ENCODE measurements around the gene AKAP8. TPM values are rescaled to one million over a fixed set of nuclear protein-coding genes. Genes with fewer than 3 reads are reported as not detected.
"Not testable (repeated sequence)": the region's sequence is repeated elsewhere in the genome, so short reads cannot be mapped to it uniquely, and the experiment has no call there.

AKAP8 gene
- total RNA-seq, 4 donors from 2014 or later = 28.8 to 53.1 (median 34.8) TPM

DNA sequence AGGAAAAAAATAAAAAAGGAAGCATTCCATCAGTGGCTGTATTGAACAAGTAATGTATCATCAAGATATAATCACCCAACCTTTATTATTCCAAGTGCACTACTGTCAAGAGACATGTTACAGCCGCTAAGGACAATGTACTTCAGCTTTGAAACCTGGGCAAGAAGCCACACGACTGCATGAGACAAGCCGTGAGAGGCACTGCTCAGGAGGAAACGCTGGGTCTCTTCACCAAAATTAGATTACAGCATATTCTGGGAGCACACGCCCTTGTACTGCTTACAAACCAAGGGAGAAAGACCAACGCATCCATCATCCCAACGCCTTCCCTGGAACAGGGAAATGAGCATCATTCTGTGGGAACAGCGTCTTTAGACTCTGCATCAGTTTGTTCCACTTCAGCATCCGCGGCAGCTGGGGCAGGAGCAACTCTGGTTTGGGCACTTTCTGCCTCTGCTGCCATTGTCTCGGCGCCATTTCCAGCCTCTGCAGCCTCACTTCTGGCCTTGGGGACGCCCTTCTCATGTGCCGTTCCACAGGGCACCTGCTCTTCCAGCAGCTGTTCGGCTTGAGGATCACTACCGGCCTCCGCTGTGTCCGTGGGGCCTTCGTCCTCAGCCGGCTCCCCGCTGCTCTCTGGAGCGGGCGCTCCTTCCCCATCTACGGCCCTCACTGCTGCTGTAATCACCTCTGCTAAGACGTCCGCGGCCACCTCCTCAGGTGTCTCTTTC lies 24.9 kb downstream of the AKAP8 start:
- DNase-seq (ENCODE audit: low spot score in 2 of 2) = no peak
- intact Hi-C loops (cut with DNase I; ENCODE audit: low total_unique reads) = no loop called here
- no peak for TF ChIP-seq POLR2A (IDR thresholded peaks at IDR 0.05)
- TF ChIP-seq, protein P1, sequence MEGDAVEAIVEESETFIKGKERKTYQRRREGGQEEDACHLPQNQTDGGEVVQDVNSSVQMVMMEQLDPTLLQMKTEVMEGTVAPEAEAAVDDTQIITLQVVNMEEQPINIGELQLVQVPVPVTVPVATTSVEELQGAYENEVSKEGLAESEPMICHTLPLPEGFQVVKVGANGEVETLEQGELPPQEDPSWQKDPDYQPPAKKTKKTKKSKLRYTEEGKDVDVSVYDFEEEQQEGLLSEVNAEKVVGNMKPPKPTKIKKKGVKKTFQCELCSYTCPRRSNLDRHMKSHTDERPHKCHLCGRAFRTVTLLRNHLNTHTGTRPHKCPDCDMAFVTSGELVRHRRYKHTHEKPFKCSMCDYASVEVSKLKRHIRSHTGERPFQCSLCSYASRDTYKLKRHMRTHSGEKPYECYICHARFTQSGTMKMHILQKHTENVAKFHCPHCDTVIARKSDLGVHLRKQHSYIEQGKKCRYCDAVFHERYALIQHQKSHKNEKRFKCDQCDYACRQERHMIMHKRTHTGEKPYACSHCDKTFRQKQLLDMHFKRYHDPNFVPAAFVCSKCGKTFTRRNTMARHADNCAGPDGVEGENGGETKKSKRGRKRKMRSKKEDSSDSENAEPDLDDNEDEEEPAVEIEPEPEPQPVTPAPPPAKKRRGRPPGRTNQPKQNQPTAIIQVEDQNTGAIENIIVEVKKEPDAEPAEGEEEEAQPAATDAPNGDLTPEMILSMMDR (IDR thresholded peaks at IDR 0.05) = no peak
- no peak overlapping the region for H3K4me3 ChIP-seq (ENCODE audit: low read depth, poor library complexity, severe bottlenecking)
- WGBS, 2 donors = 80% methylated on average over 27 of the region's 27 CpGs

DNA sequence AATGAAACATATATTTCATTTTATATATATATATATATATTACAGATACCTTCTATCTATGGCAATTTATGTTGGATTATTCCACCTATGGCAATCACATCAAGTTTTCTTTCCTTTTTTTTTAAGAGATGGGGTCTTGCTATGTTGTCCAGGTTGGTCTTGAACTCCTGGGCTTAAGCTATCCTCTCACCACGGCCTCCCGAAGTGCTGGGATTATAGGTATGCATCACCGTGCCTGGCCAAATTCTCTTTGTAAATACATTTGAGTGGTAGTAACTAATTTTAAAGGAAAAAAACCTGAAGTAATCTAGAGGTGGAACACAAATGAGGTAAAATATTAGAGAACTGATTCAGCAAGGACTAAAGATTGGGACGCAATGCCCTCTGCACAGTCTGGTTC lies 25.7 kb downstream of the AKAP8 start:
- intact Hi-C loops (cut with DNase I; ENCODE audit: low total_unique reads) = no loop called here
- no peak for DNase-seq (ENCODE audit: low spot score in 2 of 2)
- no peak overlapping the region for H3K4me3 ChIP-seq (ENCODE audit: low read depth, poor library complexity, severe bottlenecking)
- no peak for TF ChIP-seq POLR2A (IDR thresholded peaks at IDR 0.05)
- TF ChIP-seq, protein P1 (IDR thresholded peaks at IDR 0.05) = no peak
- WGBS, 2 donors = 72 to 82% methylated on average over 4 of the region's 4 CpGs

DNA sequence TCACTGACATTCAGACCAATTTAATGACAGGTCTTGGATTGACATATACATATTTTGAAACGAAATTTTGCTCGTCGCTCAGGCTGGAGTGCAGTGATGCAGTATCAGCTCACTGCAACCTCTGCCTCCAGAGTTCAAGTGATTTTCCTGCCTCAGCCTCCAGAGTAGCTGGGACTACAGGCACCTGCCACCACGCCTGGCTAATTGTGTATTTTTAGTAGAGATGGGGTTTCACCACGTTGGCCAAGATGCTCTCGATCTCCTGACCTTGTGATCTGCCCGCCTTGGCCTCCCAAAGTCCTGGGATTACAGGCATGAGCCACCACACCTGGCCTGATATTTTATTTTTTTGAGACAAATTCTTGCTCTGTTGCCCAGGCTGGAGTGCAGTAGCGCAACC lies 27.1 kb downstream of the AKAP8 start:
- not testable (repeated sequence) for DNase-seq (ENCODE audit: low spot score in 2 of 2)
- 86 to 89% methylated on average over 8 of the region's 8 CpGs for WGBS, 2 donors

DNA sequence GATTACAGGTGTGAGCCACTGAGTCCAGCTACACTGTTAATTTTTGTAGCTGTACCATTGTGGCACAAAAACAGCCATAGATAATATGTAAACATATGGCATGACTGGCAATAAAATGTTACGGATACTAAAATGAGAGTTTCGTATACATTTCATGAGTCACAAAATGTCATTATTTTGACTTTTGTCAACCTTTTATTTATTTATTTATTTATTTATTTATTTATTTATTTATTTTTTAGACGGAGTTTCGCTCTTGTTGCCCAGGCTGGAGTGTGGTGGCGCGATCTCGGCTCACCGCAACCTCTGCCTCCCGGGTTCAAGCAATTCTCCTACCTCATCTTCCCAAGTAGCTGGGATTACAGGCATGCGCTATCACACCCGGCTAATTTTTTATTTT lies 38.3 kb downstream of the AKAP8 start:
- WGBS, 2 donors = 96 to 97% methylated on average over 11 of the region's 11 CpGs
- H3K4me3 ChIP-seq (ENCODE audit: low read depth, poor library complexity, severe bottlenecking); DNase-seq (ENCODE audit: low spot score in 2 of 2); intact Hi-C loops (cut with DNase I; ENCODE audit: low total_unique reads): not testable (repeated sequence)

More for the DNA sequence above, 27.1 kb downstream of the AKAP8 start:
- H3K4me3 ChIP-seq (ENCODE audit: low read depth, poor library complexity, severe bottlenecking); intact Hi-C loops (cut with DNase I; ENCODE audit: low total_unique reads): not testable (repeated sequence)

DNA sequence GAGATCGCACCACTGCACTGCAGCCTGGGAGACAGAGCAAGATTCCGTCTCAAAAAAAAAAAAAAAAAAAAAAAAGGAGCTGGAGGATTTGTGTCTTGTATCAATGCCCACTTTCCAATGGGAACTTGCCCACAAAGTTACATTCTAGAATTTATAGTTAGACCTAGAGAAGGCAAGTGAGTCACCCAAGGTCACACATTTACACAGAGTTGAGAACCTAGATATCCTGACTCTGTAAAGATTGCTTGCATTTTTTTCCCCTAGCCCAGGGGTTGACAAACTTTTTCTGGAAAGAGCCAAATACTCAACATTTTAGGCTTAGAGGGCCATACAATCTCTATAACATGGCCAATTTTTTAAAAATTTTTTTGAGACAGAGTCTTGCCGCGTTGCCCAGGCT lies 39.5 kb downstream of the AKAP8 start:
- TF ChIP-seq, protein P1 (IDR thresholded peaks at IDR 0.05) = no peak
- no peak for TF ChIP-seq POLR2A (IDR thresholded peaks at IDR 0.05)
- no peak overlapping the region for H3K4me3 ChIP-seq (ENCODE audit: low read depth, poor library complexity, severe bottlenecking)
- no peak for DNase-seq (ENCODE audit: low spot score in 2 of 2)
- intact Hi-C loops (cut with DNase I; ENCODE audit: low total_unique reads) = no loop called here
- WGBS, 2 donors = 88 to 96% methylated on average over 4 of the region's 4 CpGs

DNA sequence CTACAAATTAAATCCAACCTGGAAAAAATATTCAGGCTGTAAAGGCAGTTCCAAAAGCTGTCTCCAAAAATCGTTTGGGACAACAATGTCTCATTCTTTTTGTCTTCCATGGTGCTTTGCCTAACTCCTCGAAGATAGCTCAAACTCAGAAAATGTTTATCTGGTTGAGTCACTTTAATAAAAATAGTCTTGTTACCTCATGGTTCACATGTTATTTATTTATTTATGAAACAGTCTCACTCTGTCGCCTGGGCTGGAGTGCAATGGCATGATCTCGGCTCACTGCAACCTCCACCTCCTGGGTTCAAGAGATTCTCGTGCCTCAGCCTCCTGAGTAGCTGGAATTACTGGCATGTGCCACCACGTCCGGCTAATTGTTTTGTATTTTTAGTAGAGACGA lies 42.4 kb downstream of the AKAP8 start:
- DNase-seq (ENCODE audit: low spot score in 2 of 2) = no peak
- TF ChIP-seq POLR2A (IDR thresholded peaks at IDR 0.05) = no peak
- TF ChIP-seq, protein P1 (IDR thresholded peaks at IDR 0.05) = no peak
- intact Hi-C loops (cut with DNase I; ENCODE audit: low total_unique reads) = no loop called here
- H3K4me3 ChIP-seq (ENCODE audit: low read depth, poor library complexity, severe bottlenecking) = no peak overlapping the region
- WGBS, 2 donors = 60% methylated on average over 8 of the region's 8 CpGs

DNA sequence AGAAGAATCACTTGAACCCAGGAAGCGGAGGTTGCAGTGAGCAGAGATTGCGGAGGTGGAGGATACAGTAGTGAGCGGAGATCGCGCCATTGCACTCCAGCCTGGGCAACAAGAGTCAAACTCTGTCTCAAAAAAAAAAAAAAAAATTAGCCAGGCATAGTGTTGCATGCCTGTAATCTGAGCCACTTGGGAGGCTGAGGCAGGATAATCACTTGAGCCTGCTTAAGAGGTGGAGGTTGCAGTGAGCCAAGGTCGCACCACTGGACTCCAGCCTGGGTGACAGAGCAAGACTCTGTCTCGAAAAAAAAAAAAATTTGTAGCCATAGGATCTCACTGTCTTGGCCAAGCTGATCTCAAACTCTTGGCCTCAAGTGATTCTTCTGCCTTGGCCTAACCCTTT lies 43.6 kb downstream of the AKAP8 start:
- 77 to 87% methylated on average over 7 of the region's 7 CpGs for WGBS, 2 donors
- H3K4me3 ChIP-seq (ENCODE audit: low read depth, poor library complexity, severe bottlenecking); DNase-seq (ENCODE audit: low spot score in 2 of 2); intact Hi-C loops (cut with DNase I; ENCODE audit: low total_unique reads): not testable (repeated sequence)
